Right lobe of liver (tissue), 4 donors: ENCODE data around the gene ZNF75A.

Experiments
- CTCF ChIP-seq, 4 donors: fragments of 200-600 bp in 3 of 4; fragments of 450-650 bp in 1 of 4; IDR thresholded peaks; one replicate each; pipeline versions ENCODE4 v1.5.1 to v1.8.0; 2016 to 2022; ENCODE audit warnings: antibody characterized with exemption in 4 of 4, mild to moderate bottlenecking in 2 of 4
- POLR2A ChIP-seq: fragments of 450-650 bp; IDR thresholded peaks from one replicate; pipeline ENCODE4 v1.6.1; 2017; ENCODE audit warnings: antibody characterized with exemption, mild to moderate bottlenecking
- donor health status: DM: no; HTN: no; CAD: no.
- donor health status: DM: no; HTN: no; CAD: no.
- donor health status: DM: no; HTN: yes; CAD: no.

GRCh38 chr16:3358871-3359270 lies 53.6 kb downstream of the ZNF75A start:
- TF ChIP-seq CTCF (IDR thresholded peaks at IDR 0.05) (no peak), POLR2A (no peak)
